Measurements from ENCODE around the gene CTNNB1. TPM values are rescaled to one million over a fixed set of nuclear protein-coding genes. Genes with fewer than 3 reads are reported as not detected.

CTNNB1 gene
- total RNA-seq, 1 donor: 1,165 TPM

- Histone ChIP-seq H4K20me1 (ENCODE audit: insufficient read depth, low read length) (no peaks in the 10 kb centered on the region), H3K4me3 (ENCODE audit: insufficient read depth, low read length) (no peak overlapping the region), H3K27me3 (ENCODE audit: insufficient read depth, low read length) (no peaks in the 10 kb centered on the region), H3K4me1 (ENCODE audit: insufficient read depth, low read length) (no peaks in the 10 kb centered on the region), H3K4me2 (ENCODE audit: insufficient read depth, low read length) (no peak overlapping the region), H3K9me3 (ENCODE audit: low read depth, low read length) (no peaks in the 10 kb centered on the region), H3K27ac (ENCODE audit: low read depth, low read length) (no peak overlapping the region), H2AFZ (ENCODE audit: low read length) (no peak overlapping the region), H3K36me3 (ENCODE audit: insufficient read depth, low read length) (peaks cover 3% of the 10 kb centered on the region), H3K79me2 (ENCODE audit: insufficient read depth, low read length) (no peaks in the 10 kb centered on the region)
- no peak for DNase-seq (ENCODE audit: insufficient read length, low spot score, missing footprints)
- TF ChIP-seq CTCF (IDR thresholded peaks at IDR 0.05; ENCODE audit: extremely low read depth, low read depth, low read length): no peak
Observed at GRCh38 chr3:41249318-41249717, 50.0 kb downstream of the CTNNB1 start.

GRCh38 chr3:41250825-41251224 is 51.5 kb downstream of the CTNNB1 start:
- no peak overlapping the region for H2AFZ ChIP-seq (ENCODE audit: low read length)
- H3K36me3 ChIP-seq (ENCODE audit: insufficient read depth, low read length): no peaks in the 10 kb centered on the region
- no peaks in the 10 kb centered on the region for H4K20me1 ChIP-seq (ENCODE audit: insufficient read depth, low read length)
- no peak overlapping the region for H3K4me2 ChIP-seq (ENCODE audit: insufficient read depth, low read length)
- H3K27ac ChIP-seq (ENCODE audit: low read depth, low read length): no peak overlapping the region
- TF ChIP-seq CTCF (IDR thresholded peaks at IDR 0.05; ENCODE audit: extremely low read depth, low read depth, low read length): no peak
- no peak for DNase-seq (ENCODE audit: insufficient read length, low spot score, missing footprints)
- no peak overlapping the region for H3K4me3 ChIP-seq (ENCODE audit: insufficient read depth, low read length)
- no peaks in the 10 kb centered on the region for H3K9me3 ChIP-seq (ENCODE audit: low read depth, low read length)
- no peaks in the 10 kb centered on the region for H3K79me2 ChIP-seq (ENCODE audit: insufficient read depth, low read length)
- no peaks in the 10 kb centered on the region for H3K27me3 ChIP-seq (ENCODE audit: insufficient read depth, low read length)
- no peaks in the 10 kb centered on the region for H3K4me1 ChIP-seq (ENCODE audit: insufficient read depth, low read length)

- Histone ChIP-seq H3K4me1 (ENCODE audit: insufficient read depth, low read length) (no peaks in the 10 kb centered on the region), H3K27ac (ENCODE audit: low read depth, low read length) (no peak overlapping the region), H2AFZ (ENCODE audit: low read length) (no peak overlapping the region), H3K27me3 (ENCODE audit: insufficient read depth, low read length) (no peaks in the 10 kb centered on the region), H4K20me1 (ENCODE audit: insufficient read depth, low read length) (no peaks in the 10 kb centered on the region), H3K4me3 (ENCODE audit: insufficient read depth, low read length) (no peak overlapping the region), H3K36me3 (ENCODE audit: insufficient read depth, low read length) (no peaks in the 10 kb centered on the region), H3K79me2 (ENCODE audit: insufficient read depth, low read length) (no peaks in the 10 kb centered on the region), H3K4me2 (ENCODE audit: insufficient read depth, low read length) (no peak overlapping the region), H3K9me3 (ENCODE audit: low read depth, low read length) (no peaks in the 10 kb centered on the region)
- no peak for TF ChIP-seq CTCF (IDR thresholded peaks at IDR 0.05; ENCODE audit: extremely low read depth, low read depth, low read length)
- no peak for DNase-seq (ENCODE audit: insufficient read length, low spot score, missing footprints)
Observed at GRCh38 chr3:41251593-41251992, 52.3 kb downstream of the CTNNB1 start.

- Histone ChIP-seq H3K27me3 (ENCODE audit: insufficient read depth, low read length) (no peaks in the 10 kb centered on the region), H3K4me2 (ENCODE audit: insufficient read depth, low read length) (no peak overlapping the region), H3K36me3 (ENCODE audit: insufficient read depth, low read length) (no peaks in the 10 kb centered on the region), H4K20me1 (ENCODE audit: insufficient read depth, low read length) (no peaks in the 10 kb centered on the region), H3K9me3 (ENCODE audit: low read depth, low read length) (no peaks in the 10 kb centered on the region), H2AFZ (ENCODE audit: low read length) (no peak overlapping the region), H3K4me3 (ENCODE audit: insufficient read depth, low read length) (no peak overlapping the region), H3K79me2 (ENCODE audit: insufficient read depth, low read length) (no peaks in the 10 kb centered on the region), H3K4me1 (ENCODE audit: insufficient read depth, low read length) (peaks cover 8% of the 10 kb centered on the region), H3K27ac (ENCODE audit: low read depth, low read length) (no peak overlapping the region)
- no peak for DNase-seq (ENCODE audit: insufficient read length, low spot score, missing footprints)
- TF ChIP-seq CTCF (IDR thresholded peaks at IDR 0.05; ENCODE audit: extremely low read depth, low read depth, low read length): no peak
Observed at GRCh38 chr3:41258239-41258800, 59.0 kb downstream of the CTNNB1 start.
